K562 (cell line): ENCODE measurements around the gene OR10H5. TPM values are rescaled to one million over a fixed set of nuclear protein-coding genes. Genes with fewer than 3 reads are reported as not detected.

Experiments used
- ATAC-seq: fragments of 200-7000 bp; cut with Tn5 transposase; 3 replicates; pipeline ENCODE4 v1.9.1; 2020; ENCODE audit warnings: moderate library complexity
- BruUV-seq: library from RNA; stranded (reverse); fragments of 400-500 nt; replicated peaks from 2 replicates; lab custom pipeline; 2021; lab: Mats Ljungman, UMichigan
- CTCF ChIA-PET: fragments of 300-600 bp; formaldehyde crosslinking; extraction: SDS; loops from one replicate; lab custom pipeline; 2021; ENCODE audit warnings: low intra/inter-chr PET ratio; lab: Yijun Ruan, JAX
- POLR2A ChIA-PET: fragments of 300-600, 350-650 bp; sonication (Branson Sonifier 250); formaldehyde crosslinking; extraction: SDS; loops from one replicate; lab custom pipeline; 2021; ENCODE audit warnings: antibody characterized with exemption, inconsistent platforms; lab: Yijun Ruan, JAX
- DNase-seq, 4 experiments: peaks; one replicate each; pipeline versions ENCODE4 v3.0.0 to v3.0.0-alpha.2; 2011 to 2018; ENCODE audit warnings: low spot score in 3 of 4, mixed read lengths in 3 of 4; ENCODE audit errors: extremely low read depth in 1 of 4
- FAIRE-seq: peaks from 2 replicates; lab custom pipeline; 2011; peaks lifted over from hg19 to GRCh38; lab: Jason Lieb, UNC
- H2AFZ ChIP-seq: 2 replicates; pipeline ENCODE4 v1.6.0; 2011; ENCODE audit warnings: low read depth, low read length, control low read depth, inconsistent platforms
- H3K27ac ChIP-seq: fragments of 200-600 bp; 3 replicates; pipeline ENCODE4 v1.8.0; 2011; ENCODE audit warnings: low read depth, mild to moderate bottlenecking, control low read depth, inconsistent platforms, low read length, moderate library complexity, mixed read lengths; ENCODE audit errors: extremely low read depth
- H3K27me3 ChIP-seq, 2 experiments: fragments of 300-600 bp in 1 of 2; 2 replicates in 1 of 2; 3 replicates in 1 of 2; pipeline versions ENCODE4 v1.6.0 to v1.8.0; 2011; ENCODE audit warnings: inconsistent platforms in 2 of 2, low read length in 2 of 2, mild to moderate bottlenecking in 1 of 2, mixed read lengths in 1 of 2, moderate library complexity in 1 of 2; ENCODE audit not compliant: control insufficient read depth in 2 of 2, insufficient read depth in 2 of 2
- H3K36me3 ChIP-seq: fragments of 300-600 bp; 3 replicates; pipeline ENCODE4 v1.8.0; 2011; ENCODE audit warnings: mild to moderate bottlenecking, low read length, inconsistent platforms; ENCODE audit not compliant: control insufficient read depth, insufficient read depth
- H3K4me1 ChIP-seq, 2 experiments: fragments of 200-600 bp in 1 of 2; replicated peaks in 1 of 2; 2 replicates in 1 of 2; 3 replicates in 1 of 2; pipeline versions ENCODE4 v1.5.1 to v1.8.0; 2011; ENCODE audit warnings: inconsistent platforms in 2 of 2, low read length in 2 of 2, mild to moderate bottlenecking in 1 of 2, mixed read lengths in 1 of 2, moderate library complexity in 1 of 2; ENCODE audit not compliant: control insufficient read depth in 2 of 2, insufficient read depth in 2 of 2
- H3K4me2 ChIP-seq: 2 replicates; pipeline ENCODE4 v1.6.1; 2011; ENCODE audit warnings: low read length, control low read depth, inconsistent platforms, mixed read lengths; ENCODE audit not compliant: insufficient read depth
- H3K4me3 ChIP-seq: fragments of 200-600 bp; sonication (generic), shearing (Covaris generic); 2 replicates; pipeline ENCODE4 v1.5.1; 2016; ENCODE audit warnings: control low read depth, inconsistent platforms
- H3K79me2 ChIP-seq: fragments of 200-600 bp; 3 replicates; pipeline ENCODE4 v1.8.0; 2011; ENCODE audit warnings: low read length, inconsistent platforms; ENCODE audit not compliant: control insufficient read depth, insufficient read depth
- H3K9ac ChIP-seq, 2 experiments: 2 replicates each; pipeline versions ENCODE4 v1.6.0 to v1.6.1; 2011; ENCODE audit warnings: low read depth in 2 of 2, low read length in 2 of 2, control low read depth in 1 of 2, inconsistent platforms in 1 of 2, mild to moderate bottlenecking in 1 of 2, mixed read lengths in 1 of 2; ENCODE audit not compliant: insufficient read depth in 1 of 2
- H3K9me1 ChIP-seq: one replicate; pipeline ENCODE4 v1.6.0; 2011; ENCODE audit warnings: inconsistent platforms, mild to moderate bottlenecking, low read length, moderate library complexity; ENCODE audit not compliant: control insufficient read depth, insufficient read depth
- H3K9me3 ChIP-seq: replicated peaks from 2 replicates; pipeline ENCODE4 v1.5.1; 2011; ENCODE audit warnings: low read depth, low read length, inconsistent platforms; ENCODE audit not compliant: control insufficient read depth, insufficient read depth
- H4K20me1 ChIP-seq: replicated peaks from 2 replicates; pipeline ENCODE4 v1.6.1; 2011; ENCODE audit warnings: low read length, inconsistent platforms, mixed read lengths; ENCODE audit not compliant: control insufficient read depth, insufficient read depth
- ATF7 ChIP-seq: fragments of 450-650 bp; IDR thresholded peaks from 2 replicates; pipeline ENCODE4 v1.7.1; 2014; ENCODE audit warnings: mild to moderate bottlenecking, moderate library complexity
- BCL6 ChIP-seq: fragments of 250-450 bp; sonication (Bioruptor Pico); IDR thresholded peaks from 2 replicates; pipeline ENCODE4 v1.4.0; 2020
- BRD9 ChIP-seq: fragments of 450-650 bp; IDR thresholded peaks from 2 replicates; pipeline ENCODE4 v1.6.1; 2018; ENCODE audit warnings: low read depth; ENCODE audit not compliant: partially characterized antibody
- DACH1 ChIP-seq: fragments of 450-650 bp; IDR thresholded peaks from 2 replicates; pipeline ENCODE4 v1.6.1; 2018; ENCODE audit not compliant: partially characterized antibody
- ELF1 ChIP-seq: fragments of 200-800 bp; sonication (Bioruptor generic); IDR thresholded peaks from 2 replicates; pipeline ENCODE4 v1.6.1; 2016; ENCODE audit warnings: missing genetic modification characterization, missing compliant biosample characterization
- ELK1 ChIP-seq: sonication (generic); formaldehyde crosslinking; IDR thresholded peaks from 2 replicates; pipeline ENCODE4 v1.8.1; 2022; ENCODE audit warnings: missing genetic modification reagents
- FOS ChIP-seq: IDR thresholded peaks from 3 replicates; pipeline ENCODE4 v1.6.1; 2011; ENCODE audit not compliant: insufficient read length; ENCODE audit errors: extremely low read depth
- GMEB1 ChIP-seq: fragments of 250-450 bp; sonication (Bioruptor Pico); IDR thresholded peaks from 2 replicates; pipeline ENCODE4 v1.4.0; 2020; ENCODE audit warnings: mild to moderate bottlenecking
- HMGXB4 ChIP-seq: sonication (generic); formaldehyde crosslinking; IDR thresholded peaks from 2 replicates; pipeline ENCODE4 v1.8.1; 2023; ENCODE audit warnings: mild to moderate bottlenecking, missing genetic modification reagents
- RBM22 ChIP-seq: fragments of 200-400 bp; formaldehyde crosslinking; IDR thresholded peaks from 2 replicates; pipeline ENCODE4 v1.6.1; 2018; ENCODE audit warnings: low read length, low read depth; ENCODE audit not compliant: poor library complexity, severe bottlenecking
- SP1 ChIP-seq: sonication (generic); formaldehyde crosslinking; IDR thresholded peaks from 2 replicates; pipeline ENCODE4 v1.8.1; 2022; ENCODE audit warnings: mild to moderate bottlenecking, missing genetic modification reagents
- TCF7 ChIP-seq: sonication (generic); IDR thresholded peaks from 2 replicates; pipeline ENCODE4 v1.6.1; 2016; ENCODE audit warnings: antibody characterized with exemption, borderline replicate concordance
- TEAD4 ChIP-seq, 2 experiments: sonication (generic) in 1 of 2; formaldehyde crosslinking in 1 of 2; IDR thresholded peaks; 2 replicates each; pipeline versions ENCODE4 v1.6.1 to v1.8.0; 2012 to 2022; ENCODE audit warnings: borderline replicate concordance in 1 of 2, inconsistent platforms in 1 of 2, low read length in 1 of 2, mild to moderate bottlenecking in 1 of 2, missing genetic modification reagents in 1 of 2
- XRCC4 ChIP-seq: IDR thresholded peaks from one replicate; pipeline ENCODE4 v1.6.1; 2011; ENCODE audit not compliant: insufficient read depth, insufficient read length; ENCODE audit errors: extremely low read depth
- YBX1 ChIP-seq: fragments of 450-650 bp; IDR thresholded peaks from 2 replicates; pipeline ENCODE4 v1.7.1; 2016; ENCODE audit warnings: mild to moderate bottlenecking
- ZNF280A ChIP-seq: fragments of 450-650 bp; IDR thresholded peaks from 2 replicates; pipeline ENCODE4 v1.6.1; 2018; ENCODE audit warnings: mild to moderate bottlenecking, low read depth; ENCODE audit not compliant: partially characterized antibody
- ZNF436 ChIP-seq: fragments of 250-450, 450-650 bp; sonication (Bioruptor Pico); formaldehyde crosslinking; IDR thresholded peaks from 2 replicates; pipeline ENCODE4 v1.7.0; 2020; ENCODE audit warnings: mild to moderate bottlenecking
- ZNF75A ChIP-seq: fragments of 450-650 bp; formaldehyde crosslinking; IDR thresholded peaks from 2 replicates; pipeline ENCODE4 v1.4.0; 2020; ENCODE audit warnings: mild to moderate bottlenecking
- WGBS: fragments of 100-300 bp; shearing (Covaris generic); methylation state at CpG from one replicate; pipeline ENCODE4 v1.1.6; 2016; ENCODE audit warnings: low coverage, mixed read lengths; ENCODE audit not compliant: insufficient coverage; ENCODE audit errors: missing lambda C conversion rate; 5-methylcytosine and 5-hydroxymethylcytosine counted together
- in situ Hi-C: fragments of 300-500 bp; cut with MboI; formaldehyde crosslinking; loops from 4 replicates; pipeline ENCODE4 v1.15.0; 2018; ENCODE audit warnings: inconsistent platforms, mixed read lengths
- intact Hi-C: fragments of 100-400 bp; cut with micrococcal nuclease; formaldehyde crosslinking; loops from 2 replicates; pipeline ENCODE4 v1.14.2; 2022
- polyA plus RNA-seq, 8 experiments: library from polyadenylated mRNA; depleted of rRNA in 4 of 8; stranded (reverse) in 5 of 8; unstranded in 3 of 8; fragments of >200 nt; fragmentation: Nextera tagmentation in 2 of 8; fragmentation: Illumina TruSeq in 1 of 8; extraction: Ambion mirVana in 2 of 8; extraction: Trizol in 1 of 8; gene quantifications; 2 replicates each; pipeline versions ENCODE4 v1.2.1 to v1.2.3, GENCODE V29; 2011 to 2014; ENCODE audit warnings: inconsistent platforms in 1 of 8, missing spikeins in 1 of 8
- total RNA-seq, 7 experiments: library from RNA; depleted of rRNA in 6 of 7; stranded (reverse); fragments of >200 nt in 6 of 7; fragmentation: Illumina TruSeq in 2 of 7; extraction: Trizol in 2 of 7; gene quantifications; 2 replicates each; pipeline versions ENCODE4 v1.2.1 to v1.2.3, GENCODE V29; 2011 to 2021; ENCODE audit warnings: low replicate concordance in 1 of 7

The OR10H5 gene
- total and polyA plus RNA-seq, 9 of the 15 experiments (the other 6 are each of a cell fraction or from before 2014, with no cell fraction given), result not detected

- no TSS peak for BruUV-seq
- H3K4me3 ChIP-seq, result no peak overlapping the region
- no peak overlapping the region for H3K4me2 ChIP-seq
- no peak for FAIRE-seq
- peaks cover 6 to 16% of the 10 kb centered on the region in 2 experiments for H3K4me1 ChIP-seq
- H3K27me3 ChIP-seq, result no peaks in the 10 kb centered on the region
- in situ Hi-C loops, result no loop called here
- ChIA-PET POLR2A (interaction anchor here (1.1 kb wide), 1 partner anchor 19 kb away, joined by 3 read pairs; no protein-coding TSS in a partner anchor), CTCF (no interaction called here)
- no peak for ATAC-seq
- H3K9me3 ChIP-seq, result no peaks in the 10 kb centered on the region
- H3K27ac ChIP-seq, result no peak overlapping the region
- peaks cover 5% of the 10 kb centered on the region; the same call in 2 of the 3 replicates for H3K36me3 ChIP-seq
- peaks cover 26% of the 10 kb centered on the region for H3K79me2 ChIP-seq
- no peaks in the 10 kb centered on the region for H3K9me1 ChIP-seq
- 56% methylated on average over 1 of the region's 1 CpG for WGBS
- DNase-seq, result no peak
- no peak overlapping the region for H2AFZ ChIP-seq
- intact Hi-C loops, result no loop called here
- no peak overlapping the region for H3K9ac ChIP-seq
- no peaks in the 10 kb centered on the region for H4K20me1 ChIP-seq
- TF ChIP-seq ZNF436 (CRISPR knock-in tag) (no peak), RBM22 (no peak), ZNF280A (no peak), ELK1 (CRISPR knock-in tag) (no peak), BCL6 (peak; percentile 75), YBX1 (no peak), FOS (no peak), ZNF75A (peak; percentile 42; the same call in 1 of the 2 replicates), ELF1 (tag) (no peak), DACH1 (no peak), TCF7 (no peak), GMEB1 (peak; percentile 33; the same call in 1 of the 2 replicates), SP1 (no peak), XRCC4 (no peak), BRD9 (no peak), TEAD4 (IDR thresholded peaks at IDR 0.05; ENCODE audit: low read length) (no peak), TEAD4 (CRISPR knock-in tag; IDR thresholded peaks at IDR 0.05; ENCODE audit: borderline replicate concordance) (no peak), HMGXB4 (CRISPR knock-in tag) (no peak), ATF7 (no peak)
These were observed 38.3 kb downstream of the OR10H5 start for GRCh38 chr19:15825753-15826152.
